Measurements from ENCODE around the gene SMIM27. TPM values are rescaled to one million over a fixed set of nuclear protein-coding genes. Genes with fewer than 3 reads are reported as not detected.
A peak's percentile ranks its signal among the peaks of the same experiment; 100 is the strongest.

SMIM27 gene
- total and polyA plus RNA-seq, 7 donors = 4.5 to 21.6 (median 11.7) TPM

DNA sequence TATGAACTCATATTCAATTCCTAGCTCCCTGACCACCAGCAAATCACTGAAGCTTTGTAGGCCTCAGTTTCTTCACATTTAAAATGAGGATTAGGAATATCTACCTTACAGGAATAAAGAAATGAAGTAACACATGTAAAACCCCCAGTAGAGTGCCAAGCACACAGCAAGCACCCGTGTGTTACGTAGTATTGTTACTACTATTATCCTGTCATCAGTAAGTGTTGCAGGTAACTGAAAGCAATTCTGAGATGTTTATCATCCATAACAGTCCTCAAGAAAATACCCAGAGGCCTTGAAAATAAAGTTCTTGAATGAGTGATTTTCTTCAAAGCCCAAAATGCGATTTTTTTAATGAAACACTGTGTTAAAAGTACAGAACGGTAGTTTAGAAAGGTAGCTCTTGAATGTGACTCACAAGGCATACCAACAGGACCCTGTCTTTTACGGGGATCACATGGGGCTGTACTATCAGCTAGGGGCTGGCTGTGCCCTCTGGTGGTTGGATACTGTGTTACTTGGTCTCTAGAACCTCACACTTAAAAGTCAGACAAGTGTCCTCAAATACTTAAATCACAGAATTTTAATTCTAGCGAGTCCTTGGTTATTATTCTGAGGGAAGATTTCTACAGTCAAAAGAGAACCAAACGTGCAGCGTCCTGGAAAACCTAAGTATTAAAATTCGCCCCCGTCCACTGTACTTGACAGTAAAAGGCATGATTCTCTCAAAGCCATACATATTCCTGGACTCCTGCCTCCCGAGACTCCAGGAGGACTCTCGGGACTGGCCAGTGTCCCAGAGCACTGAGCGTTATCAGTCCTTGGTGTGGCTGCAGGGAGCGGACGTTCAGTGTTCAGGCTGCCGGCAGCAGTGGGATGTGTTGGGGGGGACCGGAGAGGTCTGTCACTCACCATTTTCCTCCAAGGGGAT, 20.1 kb downstream of the SMIM27 start:
- Histone ChIP-seq H3K9me3 (no peaks in the 10 kb centered on the region), H3K36me3 (ENCODE audit: insufficient read depth in 1 of 2, low read depth in 1 of 2) (peaks cover 2 to 19% of the 10 kb centered on the region in 2 donors), H3K27me3 (ENCODE audit: insufficient read depth in 3 of 3, low read length in 2 of 3) (no peaks in the 10 kb centered on the region), H3K4me3 (peak overlapping the region; percentile 91), H3K4me1 (peaks cover 19% of the 10 kb centered on the region), H3K27ac (peak overlapping the region; percentile 92)
- ATAC-seq = peak; percentile 84 to 91 (median 87)
- intact Hi-C loops (cut with DNase I) = loop anchor here in 1 of 2 donors (1.0 to 2.0 kb wide), 2 partner anchors 19 to 188 kb away; partner anchors contain the start of genes ACO1, SMIM27 and TOPORS
- WGBS, 3 donors = 1 to 2% (median 2%) methylated on average over 17 of the region's 17 CpGs
- DNase-seq = peak in 1 of 2 donors; percentile 46
- TF ChIP-seq, protein P1, sequence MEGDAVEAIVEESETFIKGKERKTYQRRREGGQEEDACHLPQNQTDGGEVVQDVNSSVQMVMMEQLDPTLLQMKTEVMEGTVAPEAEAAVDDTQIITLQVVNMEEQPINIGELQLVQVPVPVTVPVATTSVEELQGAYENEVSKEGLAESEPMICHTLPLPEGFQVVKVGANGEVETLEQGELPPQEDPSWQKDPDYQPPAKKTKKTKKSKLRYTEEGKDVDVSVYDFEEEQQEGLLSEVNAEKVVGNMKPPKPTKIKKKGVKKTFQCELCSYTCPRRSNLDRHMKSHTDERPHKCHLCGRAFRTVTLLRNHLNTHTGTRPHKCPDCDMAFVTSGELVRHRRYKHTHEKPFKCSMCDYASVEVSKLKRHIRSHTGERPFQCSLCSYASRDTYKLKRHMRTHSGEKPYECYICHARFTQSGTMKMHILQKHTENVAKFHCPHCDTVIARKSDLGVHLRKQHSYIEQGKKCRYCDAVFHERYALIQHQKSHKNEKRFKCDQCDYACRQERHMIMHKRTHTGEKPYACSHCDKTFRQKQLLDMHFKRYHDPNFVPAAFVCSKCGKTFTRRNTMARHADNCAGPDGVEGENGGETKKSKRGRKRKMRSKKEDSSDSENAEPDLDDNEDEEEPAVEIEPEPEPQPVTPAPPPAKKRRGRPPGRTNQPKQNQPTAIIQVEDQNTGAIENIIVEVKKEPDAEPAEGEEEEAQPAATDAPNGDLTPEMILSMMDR (IDR thresholded peaks at IDR 0.05) = peak; percentile 61

DNA sequence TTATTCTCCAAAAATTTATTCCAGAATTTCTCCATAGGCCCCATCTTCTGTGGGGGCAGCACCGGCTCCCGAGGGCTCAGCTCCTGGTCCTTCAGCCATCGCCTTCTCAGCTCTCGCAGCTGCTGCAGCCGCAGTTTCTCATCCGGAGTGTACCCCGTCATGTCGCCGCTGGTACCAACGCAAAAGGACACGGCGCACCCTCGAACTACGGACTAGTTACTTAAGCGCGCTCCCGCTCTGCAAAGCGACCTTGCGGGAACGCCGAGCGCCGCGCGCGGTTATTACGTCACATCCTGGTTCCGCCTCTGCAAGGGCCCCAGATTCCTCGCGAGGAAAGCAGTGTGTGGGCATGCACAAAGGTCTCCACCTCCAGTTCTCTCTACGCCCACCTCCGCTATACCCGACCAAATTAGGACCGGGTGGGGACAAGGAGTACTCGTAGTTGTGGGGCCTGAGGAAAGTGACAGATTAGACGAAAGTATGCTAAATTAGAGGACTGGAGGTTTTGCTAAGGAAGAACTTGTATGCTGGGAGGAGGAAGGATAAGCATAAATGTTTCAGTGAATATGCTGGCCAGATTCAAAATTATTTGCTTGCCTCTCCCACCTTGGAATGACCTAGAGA, 20.9 kb downstream of the SMIM27 start, which contains the start of gene NDUFB6:
NDUFB6 (minus strand) TSS at position 260 of the 624 bp plus-strand sequence; CDS start at position 161, 99 bp downstream.
- WGBS, 3 donors = 0% methylated on average over 36 of the region's 36 CpGs
- TF ChIP-seq, protein P1 (IDR thresholded peaks at IDR 0.05) = no peak
- Histone ChIP-seq H3K36me3 (ENCODE audit: insufficient read depth in 1 of 2, low read depth in 1 of 2) (peaks cover 2 to 12% of the 10 kb centered on the region in 2 donors), H3K27me3 (ENCODE audit: insufficient read depth in 3 of 3, low read length in 2 of 3) (no peaks in the 10 kb centered on the region), H3K4me3 (peak within 1 kb of the TSS; percentile 91), H3K9me3 (no peaks in the 10 kb centered on the region), H3K27ac (peak within 1 kb of the TSS; percentile 92), H3K4me1 (peaks cover 19% of the 10 kb centered on the region)
- ATAC-seq = peak; percentile 97 to 99 (median 98)
- DNase-seq = peak; percentile 93 to 96
- intact Hi-C loops (cut with DNase I) = loop anchor here (1.0 kb wide), 1 partner anchor 189 kb away; the partner anchor contains the start of gene ACO1 (in 2 of the 2)

DNA sequence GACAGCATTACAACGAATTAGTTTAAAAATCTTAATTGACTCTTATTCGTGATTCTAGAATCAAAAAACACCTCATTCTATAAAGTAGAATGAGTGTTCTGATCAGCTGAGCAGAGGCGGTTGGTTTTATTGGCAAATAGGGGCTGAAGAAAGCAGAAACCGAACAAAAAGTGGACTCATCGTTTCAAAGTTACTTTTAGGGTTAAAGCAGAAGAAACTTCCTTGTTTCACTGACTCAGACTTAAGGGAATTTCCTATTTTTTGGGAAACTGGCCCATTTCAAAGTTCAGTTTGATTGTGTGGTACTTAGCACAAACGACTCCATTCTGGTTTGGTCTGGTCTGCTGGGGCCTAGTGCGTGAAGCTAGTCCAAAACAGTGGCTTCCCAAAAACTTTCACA, 21.7 kb downstream of the SMIM27 start:
- peak overlapping the region; percentile 92 for H3K27ac ChIP-seq
- WGBS, 3 donors = 82 to 84% (median 83%) methylated on average over 7 of the region's 7 CpGs
- peak overlapping the region; percentile 91 for H3K4me3 ChIP-seq

DNA sequence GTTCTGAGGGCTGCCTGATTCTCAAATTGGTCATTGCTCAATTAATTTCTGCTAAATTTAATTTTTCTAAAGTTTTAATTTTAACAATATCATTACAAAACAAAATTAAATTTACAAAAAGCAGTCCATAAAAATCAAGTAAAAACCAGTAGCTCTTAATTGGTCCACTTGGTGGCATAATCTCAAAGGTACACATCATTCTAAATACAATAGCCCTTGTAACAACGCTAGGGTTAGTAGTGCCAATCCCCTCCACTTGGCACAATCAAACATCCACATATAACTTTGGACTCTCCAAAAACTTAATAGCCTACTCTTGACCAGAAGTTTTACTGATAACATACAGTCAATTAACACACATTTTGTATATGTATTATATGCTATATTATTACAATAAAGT, 22.7 kb downstream of the SMIM27 start:
- TF ChIP-seq, protein P1 (IDR thresholded peaks at IDR 0.05) = no peak
- WGBS, 3 donors = 58 to 70% (median 61%) methylated on average over 1 of the region's 1 CpG
- Histone ChIP-seq H3K4me1 (peaks cover 19% of the 10 kb centered on the region), H3K4me3 (no peak overlapping the region), H3K27ac (no peak overlapping the region), H3K27me3 (ENCODE audit: insufficient read depth in 3 of 3, low read length in 2 of 3) (no peaks in the 10 kb centered on the region), H3K36me3 (ENCODE audit: insufficient read depth in 1 of 2, low read depth in 1 of 2) (no peaks in the 10 kb centered on the region), H3K9me3 (no peaks in the 10 kb centered on the region)
- intact Hi-C loops (cut with DNase I) = loop anchor here in 1 of 2 donors (5.0 kb wide), 1 partner anchor 143 kb away; no protein-coding TSS in a partner anchor
- DNase-seq (no peak), ATAC-seq (no peak)

More for the DNA sequence above, 21.7 kb downstream of the SMIM27 start:
- H3K9me3 ChIP-seq = no peaks in the 10 kb centered on the region
- TF ChIP-seq, protein P1 (IDR thresholded peaks at IDR 0.05) = no peak
- DNase-seq = no peak
- no peak for ATAC-seq
- intact Hi-C loops (cut with DNase I) = loop anchor here in 1 of 2 donors (1.0 kb wide), 1 partner anchor 190 kb away; the partner anchor contains the start of gene ACO1
- H3K27me3 ChIP-seq (ENCODE audit: insufficient read depth in 3 of 3, low read length in 2 of 3) = no peaks in the 10 kb centered on the region
- H3K4me1 ChIP-seq = peaks cover 19% of the 10 kb centered on the region
- H3K36me3 ChIP-seq (ENCODE audit: insufficient read depth in 1 of 2, low read depth in 1 of 2) = peaks cover 2 to 7% of the 10 kb centered on the region in 2 donors
